ENCODE measurements around the gene CDKL5.

DNA sequence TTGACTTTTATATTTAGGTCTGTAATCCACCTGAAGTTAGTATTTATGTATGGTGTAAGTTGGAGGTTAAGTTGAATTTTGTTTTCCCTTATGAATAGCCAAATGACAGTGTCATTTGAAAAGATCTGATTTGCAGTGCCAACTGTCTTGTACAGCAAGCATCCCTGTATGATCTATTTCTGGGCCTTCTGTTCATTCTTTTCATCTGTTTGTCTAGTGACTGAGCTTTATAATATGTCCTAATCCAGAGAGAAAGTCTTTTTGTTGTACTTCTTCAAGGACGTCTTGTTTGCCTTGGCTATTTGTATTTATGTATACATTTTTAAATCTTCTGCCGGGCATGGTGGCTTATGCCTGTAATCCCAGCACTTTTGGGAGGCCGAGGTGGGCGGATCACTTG, 39.6 kb downstream of the CDKL5 start:
- TF ChIP-seq EZH2 (IDR thresholded peaks at IDR 0.05; ENCODE audit: borderline replicate concordance, insufficient read depth, low read depth, low read length, poor library complexity, severe bottlenecking) (no peak), CTCF (IDR thresholded peaks at IDR 0.05) (no peak)

All from B cell (primary cell).